Epithelial cell of esophagus (primary cell): Measurements from ENCODE around the gene ERVW-1.
"Not testable (repeated sequence)": the region's sequence is repeated elsewhere in the genome, so short reads cannot be mapped to it uniquely, and the experiment has no call there.

ENCODE experiments used
- DNase-seq: peaks from one replicate; pipeline ENCODE4 v3.0.0; 2010; ENCODE audit warnings: low read depth
- H3K4me3 ChIP-seq: 2 replicates; pipeline ENCODE4 v1.5.1; 2011; ENCODE audit warnings: mild to moderate bottlenecking, low read length, control low read depth
- CTCF ChIP-seq: IDR thresholded peaks from 2 replicates; pipeline ENCODE4 v1.5.1; 2011; ENCODE audit warnings: low read depth, mild to moderate bottlenecking, low read length, control low read depth, inconsistent platforms; ENCODE audit not compliant: insufficient read depth; ENCODE audit errors: missing control alignments

The ERVW-1 gene

GRCh38 chr7:92451645-92452044, 26.1 kb downstream of the ERVW-1 start:
- H3K4me3 ChIP-seq: no peak overlapping the region
- no peak for DNase-seq
- TF ChIP-seq CTCF: no peak

- DNase-seq: peak; percentile 63
- peak; percentile 47 for TF ChIP-seq CTCF
- peak overlapping the region; percentile 72 for H3K4me3 ChIP-seq
Measured at GRCh38 chr7:92448205-92448747, 29.5 kb downstream of the ERVW-1 start.

- TF ChIP-seq CTCF: no peak
- H3K4me3 ChIP-seq: peak within 1 kb of the TSS; percentile 72
- DNase-seq: peak; percentile 92
Measured at GRCh38 chr7:92447345-92448204, 30.2 kb downstream of the ERVW-1 start, which contains the start of gene GATAD1. TSS of gene GATAD1 (plus strand) at chr7:92447482. CDS start at chr7:92447730, 248 bp downstream.

- H3K4me3 ChIP-seq: peak overlapping the region; percentile 72
- TF ChIP-seq CTCF: peak; percentile 87
- DNase-seq: no peak
Measured at GRCh38 chr7:92446869-92447344, 30.8 kb downstream of the ERVW-1 start.

- not testable (repeated sequence) for DNase-seq, H3K4me3 ChIP-seq
Measured at GRCh38 chr7:92442720-92443119, 35.0 kb downstream of the ERVW-1 start.

GRCh38 chr7:92437956-92438491, 39.7 kb downstream of the ERVW-1 start:
- DNase-seq: no peak
- no peak for TF ChIP-seq CTCF
- H3K4me3 ChIP-seq: no peak overlapping the region
